ENCODE results near the gene UCP2. TPM values are rescaled to one million over a fixed set of nuclear protein-coding genes. Genes with fewer than 3 reads are reported as not detected.

Gene UCP2
- total RNA-seq, 6 experiments from 2014 or later = 6.4 to 9.9 (median 8.0) TPM

- no peaks in the 10 kb centered on the region for H3K4me1 Mint-ChIP-seq (ENCODE audit: low read depth)
- no peaks in the 10 kb centered on the region for H3K36me3 Mint-ChIP-seq (ENCODE audit: low read depth)
- H3K27me3 Mint-ChIP-seq (ENCODE audit: insufficient read depth) = peaks cover 3% of the 10 kb centered on the region; the same call in 1 of the 2 replicates
- H3K4me3 Mint-ChIP-seq = no peak overlapping the region
- H3K9me3 Mint-ChIP-seq = no peaks in the 10 kb centered on the region
- no peak for DNase-seq
- no peak overlapping the region for H3K27ac Mint-ChIP-seq
- TF ChIP-seq, protein P1, sequence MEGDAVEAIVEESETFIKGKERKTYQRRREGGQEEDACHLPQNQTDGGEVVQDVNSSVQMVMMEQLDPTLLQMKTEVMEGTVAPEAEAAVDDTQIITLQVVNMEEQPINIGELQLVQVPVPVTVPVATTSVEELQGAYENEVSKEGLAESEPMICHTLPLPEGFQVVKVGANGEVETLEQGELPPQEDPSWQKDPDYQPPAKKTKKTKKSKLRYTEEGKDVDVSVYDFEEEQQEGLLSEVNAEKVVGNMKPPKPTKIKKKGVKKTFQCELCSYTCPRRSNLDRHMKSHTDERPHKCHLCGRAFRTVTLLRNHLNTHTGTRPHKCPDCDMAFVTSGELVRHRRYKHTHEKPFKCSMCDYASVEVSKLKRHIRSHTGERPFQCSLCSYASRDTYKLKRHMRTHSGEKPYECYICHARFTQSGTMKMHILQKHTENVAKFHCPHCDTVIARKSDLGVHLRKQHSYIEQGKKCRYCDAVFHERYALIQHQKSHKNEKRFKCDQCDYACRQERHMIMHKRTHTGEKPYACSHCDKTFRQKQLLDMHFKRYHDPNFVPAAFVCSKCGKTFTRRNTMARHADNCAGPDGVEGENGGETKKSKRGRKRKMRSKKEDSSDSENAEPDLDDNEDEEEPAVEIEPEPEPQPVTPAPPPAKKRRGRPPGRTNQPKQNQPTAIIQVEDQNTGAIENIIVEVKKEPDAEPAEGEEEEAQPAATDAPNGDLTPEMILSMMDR (IDR thresholded peaks at IDR 0.05) = no peak
Measured at GRCh38 chr11:73995731-73996130, 13.1 kb upstream of the UCP2 start.

GRCh38 chr11:73995247-73995646, 12.6 kb upstream of the UCP2 start:
- no peaks in the 10 kb centered on the region for H3K36me3 Mint-ChIP-seq (ENCODE audit: low read depth)
- TF ChIP-seq, protein P1 (IDR thresholded peaks at IDR 0.05) = no peak
- no peak overlapping the region for H3K27ac Mint-ChIP-seq
- peak; percentile 26 for DNase-seq
- peaks cover 3% of the 10 kb centered on the region; the same call in 1 of the 2 replicates for H3K27me3 Mint-ChIP-seq (ENCODE audit: insufficient read depth)
- H3K4me3 Mint-ChIP-seq = no peak overlapping the region
- no peaks in the 10 kb centered on the region for H3K9me3 Mint-ChIP-seq
- no peaks in the 10 kb centered on the region for H3K4me1 Mint-ChIP-seq (ENCODE audit: low read depth)

- no peak overlapping the region for H3K4me3 Mint-ChIP-seq
- H3K27me3 Mint-ChIP-seq (ENCODE audit: insufficient read depth) = peaks cover 3% of the 10 kb centered on the region; the same call in 1 of the 2 replicates
Measured at GRCh38 chr11:73991471-73992006, 8.9 kb upstream of the UCP2 start.

DNA sequence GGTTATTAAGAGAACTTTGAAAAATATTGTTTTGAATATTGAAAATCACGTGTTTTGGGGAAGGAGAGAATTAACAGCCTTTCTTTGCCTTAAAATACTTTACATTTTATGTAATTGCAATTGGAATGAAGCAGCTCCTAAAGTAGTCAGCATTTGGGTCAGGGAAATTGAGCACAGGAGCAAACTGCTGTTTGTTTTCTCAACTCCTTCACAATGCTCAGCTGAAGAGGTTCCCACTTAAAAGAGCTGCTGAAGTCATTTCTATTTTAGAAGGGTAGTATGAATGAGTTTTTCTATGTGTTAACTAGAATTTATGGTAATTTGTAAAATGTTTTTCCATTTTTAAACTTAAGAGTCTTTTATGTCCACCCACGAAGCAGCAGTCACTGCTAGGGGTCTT, 8.1 kb upstream of the UCP2 start:
- TF ChIP-seq, protein P1 (IDR thresholded peaks at IDR 0.05) = no peak
- H3K4me3 Mint-ChIP-seq = no peak overlapping the region
- no peaks in the 10 kb centered on the region for H3K4me1 Mint-ChIP-seq (ENCODE audit: low read depth)
- no peak overlapping the region for H3K27ac Mint-ChIP-seq
- no peaks in the 10 kb centered on the region for H3K36me3 Mint-ChIP-seq (ENCODE audit: low read depth)
- H3K9me3 Mint-ChIP-seq = no peaks in the 10 kb centered on the region
- no peak for DNase-seq
- peaks cover 3% of the 10 kb centered on the region; the same call in 1 of the 2 replicates for H3K27me3 Mint-ChIP-seq (ENCODE audit: insufficient read depth)

More at GRCh38 chr11:73991471-73992006, 8.9 kb upstream of the UCP2 start:
- TF ChIP-seq, protein P1 (IDR thresholded peaks at IDR 0.05) = no peak
- Mint-ChIP-seq H3K9me3 (no peaks in the 10 kb centered on the region), H3K36me3 (ENCODE audit: low read depth) (no peaks in the 10 kb centered on the region), H3K4me1 (ENCODE audit: low read depth) (no peaks in the 10 kb centered on the region), H3K27ac (no peak overlapping the region)
- DNase-seq = no peak

GRCh38 chr11:73989156-73989555, 6.5 kb upstream of the UCP2 start:
- Mint-ChIP-seq H3K36me3 (ENCODE audit: low read depth) (no peaks in the 10 kb centered on the region), H3K27me3 (ENCODE audit: insufficient read depth) (peaks cover 3% of the 10 kb centered on the region), H3K27ac (no peak overlapping the region), H3K4me1 (ENCODE audit: low read depth) (peaks cover under 1% of the 10 kb centered on the region; the same call in 1 of the 2 replicates), H3K9me3 (no peaks in the 10 kb centered on the region), H3K4me3 (no peak overlapping the region)
- no peak for DNase-seq
- TF ChIP-seq, protein P1 (IDR thresholded peaks at IDR 0.05) = no peak
